ENCODE results near the gene SOX30. TPM values are rescaled to one million over a fixed set of nuclear protein-coding genes. Genes with fewer than 3 reads are reported as not detected.

SOX30 gene
- total RNA-seq, result not detected

GRCh38 chr5:157652377-157652692, at the start of gene SOX30:
Gene SOX30, minus strand, starts transcription at chr5:157652438. Its CDS starts 360 bp downstream, at chr5:157652078.

GRCh38 chr5:157670662-157671591, 18.7 kb upstream of the SOX30 start, which contains the start of gene C5orf52:
Gene C5orf52, plus strand, starts transcription at chr5:157671533. Its CDS starts 82 bp downstream, at chr5:157671615.

Small RNAs within 50 kb of the gene (small RNA-seq; reads per million reads assigned to genes)
- not detected for gene RNU6-390P

Other genes with a start within 250 kb of the SOX30 start
- gene NIPAL4, start 192.2 kb downstream of the SOX30 start, total RNA-seq, result 0.23 TPM
- gene ADAM19, start 76.7 kb downstream of the SOX30 start, total RNA-seq, result 16.8 TPM
- gene C5orf52, start 19.1 kb upstream of the SOX30 start, total RNA-seq, result not detected
- 15.7 TPM for gene THG1L, start 79.0 kb upstream of the SOX30 start, total RNA-seq
- gene LSM11, start 91.3 kb upstream of the SOX30 start, total RNA-seq, result 95.5 TPM
- gene CLINT1, start 206.7 kb upstream of the SOX30 start, total RNA-seq, result 66.9 TPM